Activated CD8-positive, alpha-beta memory T cell treated with anti-CD3 and anti-CD28 coated beads, Interleukin-2, amount 50 U/mL, for 1 hour (primary cell): ENCODE results near the gene ABCA12.

Experiments used
- DNase-seq: peaks from one replicate; pipeline ENCODE4 v3.0.0-alpha.2; 2020; ENCODE audit errors: extremely low read depth

ABCA12 gene

GRCh38 chr2:214946949-214947348 lies 191.5 kb downstream of the ABCA12 start:
- DNase-seq = no peak

DNA sequence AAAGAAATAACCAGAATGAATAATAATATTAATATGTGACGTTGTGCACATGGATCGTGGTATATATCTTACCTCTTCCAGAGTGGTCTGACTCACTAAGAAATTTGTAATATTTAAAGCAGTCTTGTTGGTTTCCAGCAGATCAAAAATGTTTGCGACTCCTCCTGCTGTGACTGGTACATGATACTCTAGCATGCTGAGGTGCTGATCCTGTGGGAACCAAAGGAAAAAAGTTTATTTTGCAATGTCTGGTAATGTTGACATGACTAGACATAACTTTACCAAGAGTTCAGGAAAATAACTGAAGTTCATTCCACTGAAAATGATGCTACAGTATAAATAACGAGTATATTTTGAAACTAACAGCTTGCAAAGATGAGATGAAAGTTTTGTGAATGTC lies 204.4 kb downstream of the ABCA12 start:
- no peak for DNase-seq

GRCh38 chr2:214904634-214905033 lies 233.8 kb downstream of the ABCA12 start:
- DNase-seq = no peak

DNA sequence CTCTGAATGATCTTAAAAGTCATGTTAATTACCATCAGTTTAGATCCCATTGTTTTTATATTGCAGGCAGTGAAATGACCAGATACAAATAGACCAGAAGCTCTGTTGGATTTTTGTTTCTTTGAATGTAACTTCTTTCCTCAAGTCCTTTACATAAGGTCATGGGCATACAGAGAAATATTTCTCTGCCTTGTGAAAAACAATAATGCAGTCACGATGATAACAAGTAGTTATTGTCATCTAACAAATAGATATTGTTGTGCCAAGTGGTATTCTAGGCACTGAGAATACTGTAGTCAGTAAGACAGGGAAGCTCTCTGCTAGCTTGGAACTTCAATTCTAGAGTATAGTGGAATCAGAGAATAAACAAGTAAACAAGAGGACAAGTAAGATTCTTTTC lies 234.2 kb downstream of the ABCA12 start:
- DNase-seq = no peak

- no peak for DNase-seq
These were observed 236.1 kb downstream of the ABCA12 start for GRCh38 chr2:214902286-214902685.

DNA sequence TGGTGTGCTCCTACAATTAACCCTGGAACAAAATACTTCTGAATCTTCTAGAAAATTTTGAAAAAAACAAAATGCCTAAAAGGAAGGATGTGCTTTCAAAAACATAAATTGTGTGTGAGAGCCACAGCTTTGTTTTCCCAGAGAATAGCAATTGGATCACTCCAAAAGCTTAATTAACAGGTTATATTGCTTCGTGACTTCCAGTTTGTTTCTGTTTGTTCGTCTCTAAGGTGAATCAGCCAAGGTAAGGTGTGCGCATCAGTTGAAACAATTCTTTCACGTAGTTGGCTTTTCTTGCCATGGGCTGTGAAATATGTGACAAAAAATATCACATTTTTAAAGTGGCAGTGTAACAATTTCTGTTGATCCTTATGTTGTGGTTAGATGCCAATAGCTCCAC lies 238.7 kb downstream of the ABCA12 start:
- no peak for DNase-seq

- DNase-seq = no peak
These were observed 242.2 kb downstream of the ABCA12 start for GRCh38 chr2:214896274-214896673.

GRCh38 chr2:214895469-214895868 lies 243.0 kb downstream of the ABCA12 start:
- no peak for DNase-seq

DNA sequence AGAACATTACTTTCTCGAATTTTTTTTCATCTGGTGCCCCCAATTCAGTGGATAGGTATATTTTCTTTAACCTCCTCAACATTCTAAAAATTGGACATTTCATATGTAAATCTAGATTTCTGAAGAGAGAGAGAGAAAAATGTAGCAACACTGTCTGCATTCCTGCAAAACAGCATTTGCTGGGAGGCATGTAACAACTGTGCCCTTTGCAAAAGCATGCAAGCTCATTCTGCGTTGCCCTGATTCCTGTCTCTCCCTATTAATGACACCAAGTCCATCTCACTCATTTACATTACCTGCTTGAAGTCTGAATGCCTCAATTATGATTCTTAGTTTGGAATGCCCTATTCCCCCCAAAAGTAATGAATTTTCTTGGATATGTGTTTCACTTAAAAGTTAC lies 249.1 kb downstream of the ABCA12 start:
- DNase-seq = no peak

- no peak for DNase-seq
These were observed 256.7 kb downstream of the ABCA12 start for GRCh38 chr2:214881647-214882202.
